Natural killer cell (primary cell): ENCODE results near the gene INSL3. TPM values are rescaled to one million over a fixed set of nuclear protein-coding genes. Genes with fewer than 3 reads are reported as not detected.

ENCODE experiments used
- ATAC-seq, 3 donors: fragments of 150-1000 bp in 2 of 3; fragments of 200-7000 bp in 1 of 3; cut with Tn5 transposase; 1 replicate in 1 of 3; 2 replicates in 2 of 3; pipeline ENCODE4 v1.10.0; 2021; ENCODE audit warnings: mild to moderate bottlenecking in 2 of 3, moderate library complexity in 2 of 3
- DNase-seq, 2 donors: peaks; one replicate each; pipeline versions ENCODE4 v3.0.0 to v3.0.0-alpha.2; 2013 to 2021; ENCODE audit warnings: mixed read lengths in 1 of 2
- H3K27ac ChIP-seq: one replicate; pipeline ENCODE4 v1.5.1; 2013; ENCODE audit warnings: mild to moderate bottlenecking, low read length
- H3K27me3 ChIP-seq: one replicate; pipeline ENCODE4 v1.6.1; 2013; ENCODE audit warnings: low read length; ENCODE audit not compliant: control insufficient read depth, insufficient read depth
- H3K36me3 ChIP-seq: one replicate; pipeline ENCODE4 v1.6.1; 2013; ENCODE audit warnings: low read length; ENCODE audit not compliant: control insufficient read depth, insufficient read depth
- H3K4me1 ChIP-seq: one replicate; pipeline ENCODE4 v1.6.1; 2013; ENCODE audit warnings: low read length; ENCODE audit not compliant: control insufficient read depth, insufficient read depth
- H3K4me3 ChIP-seq: one replicate; pipeline ENCODE4 v1.5.1; 2013; ENCODE audit warnings: low read length
- H3K9me3 ChIP-seq: one replicate; pipeline ENCODE4 v1.6.1; 2013; ENCODE audit warnings: low read length; ENCODE audit not compliant: control insufficient read depth, insufficient read depth
- H3K27ac Mint-ChIP-seq, 2 donors: one replicate each; pipeline ENCODE4 v1.8.0; 2022; ENCODE audit warnings: mild to moderate bottlenecking in 2 of 2, mixed read lengths in 2 of 2, moderate library complexity in 1 of 2
- H3K27me3 Mint-ChIP-seq, 2 donors: one replicate each; pipeline ENCODE4 v1.8.0; 2022; ENCODE audit warnings: low read depth in 2 of 2, mixed read lengths in 2 of 2
- H3K36me3 Mint-ChIP-seq: one replicate; pipeline ENCODE4 v1.8.0; 2022; ENCODE audit warnings: mixed read lengths
- H3K4me1 Mint-ChIP-seq, 2 donors: one replicate each; pipeline ENCODE4 v1.8.0; 2022; ENCODE audit warnings: mixed read lengths in 2 of 2
- H3K4me3 Mint-ChIP-seq: one replicate; pipeline ENCODE4 v1.8.0; 2022; ENCODE audit warnings: mild to moderate bottlenecking, moderate library complexity, mixed read lengths
- H3K9me3 Mint-ChIP-seq, 2 donors: one replicate each; pipeline ENCODE4 v1.8.0; 2022; ENCODE audit warnings: mixed read lengths in 2 of 2
- WGBS: methylation state at CpG from one replicate; pipeline ENCODE4 v1.1.7; 2013; ENCODE audit warnings: missing lambda C conversion rate; ENCODE audit not compliant: insufficient coverage; 5-methylcytosine and 5-hydroxymethylcytosine counted together
- intact Hi-C: fragments of 100-400 bp; cut with micrococcal nuclease; formaldehyde crosslinking; loops from one replicate; pipeline ENCODE4 v1.14.2; 2022
- total RNA-seq, 4 donors: library from RNA; stranded (reverse); fragments of 120-200 nt in 1 of 4; gene quantifications; one replicate each; pipeline versions ENCODE4 v1.2.3 to v1.2.4, GENCODE V29; 2013 to 2022
- TF ChIP-seq, protein P1 (sequence below): fragments of 200-600 bp; IDR thresholded peaks from one replicate; pipeline ENCODE4 v1.8.0; 2022; ENCODE audit warnings: antibody characterized with exemption

INSL3 gene
- total RNA-seq, 3 donors from 2014 or later (not counting 1 experiment from before 2014, with no cell fraction given): 1.5 to 2.9 (median 1.7) TPM

DNA sequence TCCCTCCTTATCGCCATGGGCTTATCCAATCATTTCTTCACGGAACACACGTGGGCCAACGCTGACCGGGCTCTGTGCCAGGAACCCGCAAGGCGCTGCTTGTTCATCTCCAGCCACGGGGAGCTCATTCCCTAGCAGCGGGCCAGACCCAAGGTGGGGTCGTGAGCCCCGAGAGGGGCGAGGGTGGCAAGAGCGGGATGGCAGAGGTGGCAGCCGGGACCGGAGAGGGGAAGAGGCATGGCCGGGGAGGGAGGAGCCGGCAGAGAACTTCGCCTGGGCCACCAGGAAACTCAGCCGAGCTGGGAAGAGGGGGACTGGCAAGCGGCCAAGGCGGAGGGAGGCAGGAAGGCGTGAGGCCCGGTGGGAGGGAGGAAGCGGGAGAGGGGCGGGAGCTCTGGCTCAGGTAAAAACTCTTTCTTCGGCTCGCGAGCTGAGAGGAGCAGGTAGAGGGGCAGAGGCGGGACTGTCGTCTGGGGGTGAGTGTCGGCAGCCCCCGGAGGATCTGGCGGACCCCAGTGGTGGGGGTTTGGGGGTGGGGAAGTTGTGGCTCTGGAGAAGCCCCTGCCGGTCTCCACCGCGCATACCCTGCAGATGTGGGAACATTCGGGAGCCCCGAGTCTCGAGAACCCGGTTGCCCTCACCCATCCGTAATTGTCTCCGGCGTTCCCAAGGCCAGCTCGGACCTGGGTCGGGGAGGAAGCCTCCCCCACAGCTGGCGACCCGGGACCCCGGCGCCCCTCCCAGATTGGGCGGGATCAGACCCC, 26.4 kb downstream of the INSL3 start, which contains the start of gene B3GNT3:
Gene B3GNT3 (plus strand): TSS at position 408 of the 764 bp plus-strand sequence. CDS start 12,670 bp downstream, outside the sequence.
- peaks cover 22% of the 10 kb centered on the region for H3K27me3 ChIP-seq
- H3K9me3 Mint-ChIP-seq: no peaks in the 10 kb centered on the region
- ATAC-seq: no peak
- peak in 1 of 2 donors; percentile 49 for DNase-seq
- H3K4me1 Mint-ChIP-seq: peaks cover 5 to 11% of the 10 kb centered on the region in 2 donors
- no peak within 1 kb of the TSS for H3K4me3 ChIP-seq
- no peak within 1 kb of the TSS for H3K27ac ChIP-seq
- H3K36me3 Mint-ChIP-seq: no peaks in the 10 kb centered on the region
- WGBS: 7% methylated on average over 50 of the region's 50 CpGs
- intact Hi-C loops: no loop called here
- H3K27ac Mint-ChIP-seq: no peak within 1 kb of the TSS
- no peaks in the 10 kb centered on the region for H3K9me3 ChIP-seq
- peaks cover 13 to 23% of the 10 kb centered on the region in 2 donors for H3K27me3 Mint-ChIP-seq
- TF ChIP-seq, protein P1, sequence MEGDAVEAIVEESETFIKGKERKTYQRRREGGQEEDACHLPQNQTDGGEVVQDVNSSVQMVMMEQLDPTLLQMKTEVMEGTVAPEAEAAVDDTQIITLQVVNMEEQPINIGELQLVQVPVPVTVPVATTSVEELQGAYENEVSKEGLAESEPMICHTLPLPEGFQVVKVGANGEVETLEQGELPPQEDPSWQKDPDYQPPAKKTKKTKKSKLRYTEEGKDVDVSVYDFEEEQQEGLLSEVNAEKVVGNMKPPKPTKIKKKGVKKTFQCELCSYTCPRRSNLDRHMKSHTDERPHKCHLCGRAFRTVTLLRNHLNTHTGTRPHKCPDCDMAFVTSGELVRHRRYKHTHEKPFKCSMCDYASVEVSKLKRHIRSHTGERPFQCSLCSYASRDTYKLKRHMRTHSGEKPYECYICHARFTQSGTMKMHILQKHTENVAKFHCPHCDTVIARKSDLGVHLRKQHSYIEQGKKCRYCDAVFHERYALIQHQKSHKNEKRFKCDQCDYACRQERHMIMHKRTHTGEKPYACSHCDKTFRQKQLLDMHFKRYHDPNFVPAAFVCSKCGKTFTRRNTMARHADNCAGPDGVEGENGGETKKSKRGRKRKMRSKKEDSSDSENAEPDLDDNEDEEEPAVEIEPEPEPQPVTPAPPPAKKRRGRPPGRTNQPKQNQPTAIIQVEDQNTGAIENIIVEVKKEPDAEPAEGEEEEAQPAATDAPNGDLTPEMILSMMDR: no peak
- H3K4me3 Mint-ChIP-seq: peak within 1 kb of the TSS; percentile 31
- H3K4me1 ChIP-seq: peaks cover 26% of the 10 kb centered on the region
- no peaks in the 10 kb centered on the region for H3K36me3 ChIP-seq

DNA sequence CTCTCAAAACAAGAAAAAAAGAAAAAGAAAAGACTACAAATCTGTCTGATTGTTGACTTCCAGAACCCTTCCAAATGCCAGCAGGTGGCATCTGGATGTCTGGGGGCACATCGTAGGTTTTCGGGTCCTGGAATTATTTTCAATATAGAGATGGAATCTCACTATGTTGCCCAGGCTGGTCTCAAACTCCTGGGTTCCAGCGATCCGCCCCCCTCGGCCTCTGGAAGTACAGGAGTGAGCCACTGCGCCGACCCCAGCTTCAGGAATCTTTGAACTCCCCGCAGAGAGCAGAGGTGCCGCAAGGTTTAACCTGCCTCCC, 26.9 kb downstream of the INSL3 start:
- intact Hi-C loops: no loop called here
- TF ChIP-seq, protein P1: no peak
- Mint-ChIP-seq H3K4me3 (no peak overlapping the region), H3K4me1 (peaks cover 5 to 11% of the 10 kb centered on the region in 2 donors), H3K27me3 (peaks cover 13 to 23% of the 10 kb centered on the region in 2 donors), H3K36me3 (no peaks in the 10 kb centered on the region), H3K27ac (no peak overlapping the region), H3K9me3 (no peaks in the 10 kb centered on the region)
- ATAC-seq (no peak), DNase-seq (no peak)
- no peak overlapping the region for H3K4me3 ChIP-seq
- 68% methylated on average over 9 of the region's 9 CpGs for WGBS
- H3K9me3 ChIP-seq: no peaks in the 10 kb centered on the region
- H3K36me3 ChIP-seq: no peaks in the 10 kb centered on the region
- H3K4me1 ChIP-seq: peaks cover 26% of the 10 kb centered on the region
- H3K27ac ChIP-seq: no peak overlapping the region
- H3K27me3 ChIP-seq: peaks cover 22% of the 10 kb centered on the region

- Mint-ChIP-seq H3K27me3 (peaks cover 13 to 17% of the 10 kb centered on the region in 2 donors), H3K36me3 (no peaks in the 10 kb centered on the region), H3K27ac (no peak overlapping the region), H3K4me3 (no peak overlapping the region), H3K9me3 (no peaks in the 10 kb centered on the region), H3K4me1 (peaks cover 5 to 11% of the 10 kb centered on the region in 2 donors)
- no peak overlapping the region for H3K4me3 ChIP-seq
- TF ChIP-seq, protein P1: no peak
- peaks cover 12% of the 10 kb centered on the region for H3K4me1 ChIP-seq
- WGBS: 97% methylated on average over 4 of the region's 6 CpGs
- intact Hi-C loops: no loop called here
- peaks cover 12% of the 10 kb centered on the region for H3K27me3 ChIP-seq
- no peaks in the 10 kb centered on the region for H3K9me3 ChIP-seq
- DNase-seq (peak in 1 of 2 donors; percentile 54), ATAC-seq (peak in 2 of 3 donors; percentile 35 to 48)
- peaks cover 26% of the 10 kb centered on the region for H3K36me3 ChIP-seq
- no peak overlapping the region for H3K27ac ChIP-seq
Observed at GRCh38 chr19:17790059-17790780, 31.1 kb downstream of the INSL3 start.
